ENCODE results near the gene HSD17B3. TPM values are rescaled to one million over a fixed set of nuclear protein-coding genes. Genes with fewer than 3 reads are reported as not detected.

The HSD17B3 gene
- total and polyA plus RNA-seq, 2 donors (not counting 3 experiments of a cell fraction or from before 2014, with no cell fraction given): 0.46 TPM; not detected in 1

DNA sequence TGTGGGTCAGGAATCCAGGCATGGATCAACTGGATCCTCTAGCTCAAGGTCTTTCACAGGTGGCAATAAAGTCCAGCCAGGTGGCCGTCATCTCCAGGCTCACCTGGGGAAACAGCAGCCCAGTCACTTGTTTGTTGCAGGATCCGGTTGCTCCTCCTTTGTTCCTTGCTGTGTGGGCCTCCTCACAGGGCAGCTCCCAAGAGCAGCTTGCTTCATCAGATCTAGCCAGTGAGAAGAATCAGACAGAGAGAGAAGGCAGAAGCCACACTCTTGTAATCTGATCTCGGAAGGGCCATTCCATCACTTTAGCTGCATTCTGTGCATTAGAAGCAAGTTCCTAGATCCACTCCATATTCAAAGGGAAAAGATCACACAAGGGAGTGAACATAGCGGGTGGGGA is 3.2 kb upstream of the HSD17B3 start:
- Histone ChIP-seq H3K27ac (ENCODE audit: insufficient read depth, low read depth, low read length) (no peak overlapping the region), H3K27me3 (ENCODE audit: control insufficient read depth in 2 of 2, insufficient read depth in 2 of 2, low read length in 2 of 2) (peaks cover 0 to 2% of the 10 kb centered on the region in 2 experiments), H3K4me2 (ENCODE audit: insufficient read depth, low read length) (no peak overlapping the region), H3K4me3 (replicated peaks in 1 of 3; ENCODE audit: insufficient read depth in 1 of 3, low read depth in 1 of 3, low read length in 3 of 3) (no peak overlapping the region), H2AFZ (ENCODE audit: low read depth, low read length) (no peak overlapping the region), H3K36me3 (ENCODE audit: control insufficient read depth in 2 of 2, extremely low read depth in 1 of 2, insufficient read depth in 2 of 2, low read length in 2 of 2) (no peaks in the 10 kb centered on the region), H3K9me3 (replicated peaks; ENCODE audit: control insufficient read depth, insufficient read depth, low read length) (no peaks in the 10 kb centered on the region), H3K9ac (replicated peaks; ENCODE audit: extremely low read depth, insufficient read depth, low read length) (no peak overlapping the region), H3K79me2 (ENCODE audit: control insufficient read depth, insufficient read depth, low read length) (no peaks in the 10 kb centered on the region), H3K4me1 (ENCODE audit: control insufficient read depth, extremely low read depth, insufficient read depth, low read length) (no peaks in the 10 kb centered on the region), H3K9me1 (replicated peaks; ENCODE audit: control insufficient read depth, extremely low read depth, insufficient read depth, low read length) (no peaks in the 10 kb centered on the region), H4K20me1 (replicated peaks; ENCODE audit: control insufficient read depth, extremely low read depth, insufficient read depth, low read length) (no peaks in the 10 kb centered on the region)
- no TSS peak for BruUV-seq (replicated peaks)
- ChIA-PET POLR2A (no interaction called here), CTCF (interaction anchor here (0.9 to 1.6 kb wide), 2 partner anchors 11 to 73 kb away, joined by 4 to 5 read pairs; no protein-coding TSS in a partner anchor)
- dilution Hi-C loops (cut with MboI; ENCODE audit: extremely low pct_ligation_motif_present, low sequenced_read_pairs): no loop called here
- DNase-seq (ENCODE audit: low read depth, low spot score): no peak
- intact Hi-C loops (cut with micrococcal nuclease): no loop called here
- FAIRE-seq: no peak
- TF ChIP-seq MAX (IDR thresholded peaks at IDR 0.05; ENCODE audit: insufficient read depth, insufficient read length): no peak
- no peak for TF ChIP-seq EZH2 (IDR thresholded peaks at IDR 0.05; ENCODE audit: borderline replicate concordance, low read depth, low read length, severe bottlenecking)
- no peak for TF ChIP-seq GATA2 (IDR thresholded peaks at IDR 0.05; ENCODE audit: insufficient read depth, insufficient read length, low read depth, low read length)
- TF ChIP-seq POLR2AphosphoS5 (IDR thresholded peaks at IDR 0.05; ENCODE audit: insufficient read depth, low read depth, low read length): no peak
- TF ChIP-seq POLR2A (IDR thresholded peaks at IDR 0.05; ENCODE audit: low read depth, low read length): no peak
- no peak for TF ChIP-seq MYC (IDR thresholded peaks at IDR 0.05; ENCODE audit: low read depth, low read length)
- TF ChIP-seq, protein P1, sequence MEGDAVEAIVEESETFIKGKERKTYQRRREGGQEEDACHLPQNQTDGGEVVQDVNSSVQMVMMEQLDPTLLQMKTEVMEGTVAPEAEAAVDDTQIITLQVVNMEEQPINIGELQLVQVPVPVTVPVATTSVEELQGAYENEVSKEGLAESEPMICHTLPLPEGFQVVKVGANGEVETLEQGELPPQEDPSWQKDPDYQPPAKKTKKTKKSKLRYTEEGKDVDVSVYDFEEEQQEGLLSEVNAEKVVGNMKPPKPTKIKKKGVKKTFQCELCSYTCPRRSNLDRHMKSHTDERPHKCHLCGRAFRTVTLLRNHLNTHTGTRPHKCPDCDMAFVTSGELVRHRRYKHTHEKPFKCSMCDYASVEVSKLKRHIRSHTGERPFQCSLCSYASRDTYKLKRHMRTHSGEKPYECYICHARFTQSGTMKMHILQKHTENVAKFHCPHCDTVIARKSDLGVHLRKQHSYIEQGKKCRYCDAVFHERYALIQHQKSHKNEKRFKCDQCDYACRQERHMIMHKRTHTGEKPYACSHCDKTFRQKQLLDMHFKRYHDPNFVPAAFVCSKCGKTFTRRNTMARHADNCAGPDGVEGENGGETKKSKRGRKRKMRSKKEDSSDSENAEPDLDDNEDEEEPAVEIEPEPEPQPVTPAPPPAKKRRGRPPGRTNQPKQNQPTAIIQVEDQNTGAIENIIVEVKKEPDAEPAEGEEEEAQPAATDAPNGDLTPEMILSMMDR (IDR thresholded peaks at IDR 0.05; ENCODE audit: extremely low read depth in 1 of 2, insufficient read depth in 1 of 2, low read depth in 1 of 2, low read length in 2 of 2): no peak
- TF ChIP-seq JUN (IDR thresholded peaks at IDR 0.05; ENCODE audit: borderline replicate concordance, insufficient read depth, insufficient read length, low read depth): no peak
- no peak for TF ChIP-seq FOS (IDR thresholded peaks at IDR 0.05; ENCODE audit: borderline replicate concordance, insufficient read depth, low read length)

All from endothelial cell of umbilical vein (primary cell).